Measurements from ENCODE around the gene C1QL1. TPM values are rescaled to one million over a fixed set of nuclear protein-coding genes. Genes with fewer than 3 reads are reported as not detected.

Gene C1QL1
- total and polyA plus RNA-seq, 2 donors (not counting 3 experiments of a cell fraction or from before 2014, with no cell fraction given): 0.35 to 0.72 TPM

GRCh38 chr17:44922136-44922535 is 46.0 kb downstream of the C1QL1 start:
- DNase-seq (ENCODE audit: low read depth, low spot score): no peak

More at GRCh38 chr17:44922136-44922535, 46.0 kb downstream of the C1QL1 start:
- peaks cover 0 to 3% of the 10 kb centered on the region in 2 experiments for H3K36me3 ChIP-seq (ENCODE audit: control insufficient read depth in 2 of 2, extremely low read depth in 1 of 2, insufficient read depth in 2 of 2, low read length in 2 of 2)
- no peak overlapping the region for H3K4me2 ChIP-seq (ENCODE audit: insufficient read depth, low read length)
- FAIRE-seq: no peak
- no peak for TF ChIP-seq POLR2AphosphoS5 (IDR thresholded peaks at IDR 0.05; ENCODE audit: insufficient read depth, low read depth, low read length)
- no peak for TF ChIP-seq CTCF (IDR thresholded peaks at IDR 0.05; ENCODE audit: extremely low read depth in 1 of 2, insufficient read depth in 1 of 2, low read depth in 1 of 2, low read length in 2 of 2)
- no peak for TF ChIP-seq MYC (IDR thresholded peaks at IDR 0.05; ENCODE audit: low read depth, low read length)
- no peak for TF ChIP-seq GATA2 (IDR thresholded peaks at IDR 0.05; ENCODE audit: insufficient read depth, insufficient read length, low read depth, low read length)
- no peak for TF ChIP-seq POLR2A (IDR thresholded peaks at IDR 0.05; ENCODE audit: low read depth, low read length)
- no peak for TF ChIP-seq MAX (IDR thresholded peaks at IDR 0.05; ENCODE audit: insufficient read depth, insufficient read length)
- no peak for TF ChIP-seq JUN (IDR thresholded peaks at IDR 0.05; ENCODE audit: borderline replicate concordance, insufficient read depth, insufficient read length, low read depth)
- TF ChIP-seq FOS (IDR thresholded peaks at IDR 0.05; ENCODE audit: borderline replicate concordance, insufficient read depth, low read length): no peak
- TF ChIP-seq EZH2 (IDR thresholded peaks at IDR 0.05; ENCODE audit: borderline replicate concordance, low read depth, low read length, severe bottlenecking): no peak
- CTCF ChIA-PET: interaction anchor here (0.5 to 9.9 kb wide), 4 partner anchors 22 to 211 kb away, joined by 3 to 331 read pairs (median 48); partner anchors contain the start of gene EFTUD2
- peaks cover under 1% of the 10 kb centered on the region for H3K4me1 ChIP-seq (ENCODE audit: control insufficient read depth, extremely low read depth, insufficient read depth, low read length)
- H3K27me3 ChIP-seq (ENCODE audit: control insufficient read depth in 2 of 2, insufficient read depth in 2 of 2, low read length in 2 of 2): peaks cover 0 to 11% of the 10 kb centered on the region in 2 experiments
- dilution Hi-C loops (cut with MboI; ENCODE audit: extremely low pct_ligation_motif_present, low sequenced_read_pairs): no loop called here
- H2AFZ ChIP-seq (ENCODE audit: low read depth, low read length): no peak overlapping the region
- no peaks in the 10 kb centered on the region for H3K79me2 ChIP-seq (ENCODE audit: control insufficient read depth, insufficient read depth, low read length)
- H4K20me1 ChIP-seq (replicated peaks; ENCODE audit: control insufficient read depth, extremely low read depth, insufficient read depth, low read length): no peaks in the 10 kb centered on the region
- intact Hi-C loops (cut with micrococcal nuclease): no loop called here
- H3K9ac ChIP-seq (replicated peaks; ENCODE audit: extremely low read depth, insufficient read depth, low read length): no peak overlapping the region
- no TSS peak for BruUV-seq (replicated peaks)
- no peak overlapping the region for H3K4me3 ChIP-seq (replicated peaks in 1 of 3; ENCODE audit: insufficient read depth in 1 of 3, low read depth in 1 of 3, low read length in 3 of 3)
- no peaks in the 10 kb centered on the region for H3K9me3 ChIP-seq (replicated peaks; ENCODE audit: control insufficient read depth, insufficient read depth, low read length)
- POLR2A ChIA-PET: interaction anchor here (1.4 kb wide), 1 partner anchor 98 kb away, joined by 5 read pairs; no protein-coding TSS in a partner anchor
- H3K9me1 ChIP-seq (replicated peaks; ENCODE audit: control insufficient read depth, extremely low read depth, insufficient read depth, low read length): no peaks in the 10 kb centered on the region
- H3K27ac ChIP-seq (ENCODE audit: insufficient read depth, low read depth, low read length): no peak overlapping the region
